Neural progenitor cell (in vitro differentiated cells): Measurements from ENCODE around the gene MEG3. TPM values are rescaled to one million over a fixed set of nuclear protein-coding genes. Genes with fewer than 3 reads are reported as not detected.

Source experiments
- DNase-seq: peaks from one replicate; pipeline ENCODE4 v3.0.0-alpha.2; 2016; ENCODE audit warnings: low spot score
- H2AFZ ChIP-seq: fragments of 200-600 bp; sonication (generic); replicated peaks from 2 replicates; pipeline ENCODE4 v1.6.1; 2016; ENCODE audit warnings: antibody characterized with exemption
- H3F3A ChIP-seq: fragments of 200-600 bp; sonication (generic); 2 replicates; pipeline ENCODE4 v1.6.1; 2016; ENCODE audit warnings: antibody characterized with exemption, low read depth
- H3K27ac ChIP-seq: fragments of 200-600 bp; sonication (generic); 2 replicates; pipeline ENCODE4 v1.5.1; 2016; ENCODE audit warnings: mild to moderate bottlenecking
- H3K27me3 ChIP-seq: fragments of 200-600 bp; sonication (generic); 2 replicates; pipeline ENCODE4 v1.6.1; 2016; ENCODE audit warnings: mild to moderate bottlenecking, moderate library complexity
- H3K36me3 ChIP-seq: fragments of 200-600 bp; sonication (generic); 2 replicates; pipeline ENCODE4 v1.5.1; 2016
- H3K4me1 ChIP-seq: fragments of 200-600 bp; sonication (generic); 2 replicates; pipeline ENCODE4 v1.6.1; 2016; ENCODE audit warnings: mixed run types
- H3K4me2 ChIP-seq: fragments of 200-600 bp; sonication (generic); 2 replicates; pipeline ENCODE4 v1.6.1; 2016
- H3K4me3 ChIP-seq: fragments of 200-600 bp; sonication (generic); 2 replicates; pipeline ENCODE4 v1.5.1; 2016
- H3K79me2 ChIP-seq: fragments of 200-600 bp; sonication (generic); 2 replicates; pipeline ENCODE4 v1.6.1; 2016; ENCODE audit warnings: low read depth
- H3K9ac ChIP-seq: fragments of 200-600 bp; sonication (generic); 2 replicates; pipeline ENCODE4 v1.6.1; 2016
- H3K9me3 ChIP-seq: fragments of 200-600 bp; sonication (generic); 2 replicates; pipeline ENCODE4 v1.5.1; 2016; ENCODE audit warnings: low read depth
- H4K20me1 ChIP-seq: fragments of 200-600 bp; sonication (generic); 2 replicates; pipeline ENCODE4 v1.6.1; 2016; ENCODE audit warnings: low read depth
- H3K27ac Mint-ChIP-seq: 3 replicates; pipeline ENCODE4 v1.8.0; 2021; ENCODE audit warnings: mixed read lengths
- H3K27me3 Mint-ChIP-seq: 2 replicates; pipeline ENCODE4 v1.8.0; 2022; ENCODE audit warnings: low read depth, mild to moderate bottlenecking, inconsistent platforms, moderate library complexity, mixed read lengths; ENCODE audit not compliant: insufficient read depth
- H3K36me3 Mint-ChIP-seq: 3 replicates; pipeline ENCODE4 v1.8.0; 2021; ENCODE audit warnings: mixed read lengths
- H3K4me1 Mint-ChIP-seq: 3 replicates; pipeline ENCODE4 v1.8.0; 2021; ENCODE audit warnings: mixed read lengths
- H3K4me3 Mint-ChIP-seq: 3 replicates; pipeline ENCODE4 v1.8.0; 2021; ENCODE audit warnings: mild to moderate bottlenecking, moderate library complexity, mixed read lengths
- H3K9me3 Mint-ChIP-seq: 3 replicates; pipeline ENCODE4 v1.8.0; 2020; ENCODE audit warnings: mixed read lengths
- EZH2 ChIP-seq: fragments of 200-600 bp; sonication (generic); IDR thresholded peaks from 2 replicates; pipeline ENCODE4 v1.6.1; 2017; ENCODE audit warnings: antibody characterized with exemption, mild to moderate bottlenecking, moderate library complexity
- EZH2phosphoT487 ChIP-seq: fragments of 200-600 bp; sonication (generic); IDR thresholded peaks from 2 replicates; pipeline ENCODE4 v1.6.1; 2017; ENCODE audit warnings: antibody characterized with exemption
- total RNA-seq: library from RNA; depleted of rRNA; stranded (reverse); fragments of >200 nt; gene quantifications from 2 replicates; pipeline ENCODE4 v1.2.3, GENCODE V29; 2015; ENCODE audit warnings: low replicate concordance
- TF ChIP-seq, protein P1 (sequence below): fragments of 200-600 bp; sonication (generic); IDR thresholded peaks from 2 replicates; pipeline ENCODE4 v1.5.1; 2017; ENCODE audit warnings: antibody characterized with exemption, mild to moderate bottlenecking

Gene MEG3
- total RNA-seq, 1 donor from 2014 or later: 10.6 TPM

DNA sequence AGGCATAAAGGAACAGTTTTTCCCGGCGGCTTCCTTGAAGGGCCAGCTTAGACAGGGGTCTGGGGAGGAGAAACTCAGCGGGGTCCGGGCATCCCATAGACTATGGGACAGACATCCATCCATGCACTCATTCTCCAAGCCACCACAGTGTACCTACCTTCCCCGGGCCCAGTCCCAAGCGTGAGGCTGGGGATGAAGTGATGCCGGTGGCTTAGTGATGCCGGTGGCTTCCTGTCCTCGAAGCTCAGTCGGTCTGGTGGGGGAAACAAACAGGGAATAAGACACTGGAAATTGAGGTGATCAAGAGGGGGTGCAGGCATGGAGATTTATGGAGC lies 77.2 kb downstream of the MEG3 start:
- Mint-ChIP-seq H3K27me3 (peaks cover 28% of the 10 kb centered on the region), H3K36me3 (no peaks in the 10 kb centered on the region), H3K4me1 (peaks cover 73% of the 10 kb centered on the region), H3K27ac (peak overlapping the region; percentile 46), H3K4me3 (peak overlapping the region; percentile 70), H3K9me3 (peaks cover 3% of the 10 kb centered on the region)
- H3K27ac ChIP-seq: no peak overlapping the region
- H4K20me1 ChIP-seq: no peaks in the 10 kb centered on the region
- peaks cover 14% of the 10 kb centered on the region for H3K27me3 ChIP-seq
- no peaks in the 10 kb centered on the region for H3K79me2 ChIP-seq
- DNase-seq: no peak
- H3K4me2 ChIP-seq: peak overlapping the region; percentile 39
- H3K9ac ChIP-seq: no peak overlapping the region
- no peak overlapping the region for H3K4me3 ChIP-seq
- H3K4me1 ChIP-seq: peaks cover 80% of the 10 kb centered on the region
- no peak overlapping the region for H2AFZ ChIP-seq
- peaks cover 81% of the 10 kb centered on the region for H3F3A ChIP-seq
- no peaks in the 10 kb centered on the region for H3K9me3 ChIP-seq
- no peaks in the 10 kb centered on the region for H3K36me3 ChIP-seq
- TF ChIP-seq, protein P1, sequence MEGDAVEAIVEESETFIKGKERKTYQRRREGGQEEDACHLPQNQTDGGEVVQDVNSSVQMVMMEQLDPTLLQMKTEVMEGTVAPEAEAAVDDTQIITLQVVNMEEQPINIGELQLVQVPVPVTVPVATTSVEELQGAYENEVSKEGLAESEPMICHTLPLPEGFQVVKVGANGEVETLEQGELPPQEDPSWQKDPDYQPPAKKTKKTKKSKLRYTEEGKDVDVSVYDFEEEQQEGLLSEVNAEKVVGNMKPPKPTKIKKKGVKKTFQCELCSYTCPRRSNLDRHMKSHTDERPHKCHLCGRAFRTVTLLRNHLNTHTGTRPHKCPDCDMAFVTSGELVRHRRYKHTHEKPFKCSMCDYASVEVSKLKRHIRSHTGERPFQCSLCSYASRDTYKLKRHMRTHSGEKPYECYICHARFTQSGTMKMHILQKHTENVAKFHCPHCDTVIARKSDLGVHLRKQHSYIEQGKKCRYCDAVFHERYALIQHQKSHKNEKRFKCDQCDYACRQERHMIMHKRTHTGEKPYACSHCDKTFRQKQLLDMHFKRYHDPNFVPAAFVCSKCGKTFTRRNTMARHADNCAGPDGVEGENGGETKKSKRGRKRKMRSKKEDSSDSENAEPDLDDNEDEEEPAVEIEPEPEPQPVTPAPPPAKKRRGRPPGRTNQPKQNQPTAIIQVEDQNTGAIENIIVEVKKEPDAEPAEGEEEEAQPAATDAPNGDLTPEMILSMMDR: no peak
- TF ChIP-seq EZH2phosphoT487 (no peak), EZH2 (no peak)

DNA sequence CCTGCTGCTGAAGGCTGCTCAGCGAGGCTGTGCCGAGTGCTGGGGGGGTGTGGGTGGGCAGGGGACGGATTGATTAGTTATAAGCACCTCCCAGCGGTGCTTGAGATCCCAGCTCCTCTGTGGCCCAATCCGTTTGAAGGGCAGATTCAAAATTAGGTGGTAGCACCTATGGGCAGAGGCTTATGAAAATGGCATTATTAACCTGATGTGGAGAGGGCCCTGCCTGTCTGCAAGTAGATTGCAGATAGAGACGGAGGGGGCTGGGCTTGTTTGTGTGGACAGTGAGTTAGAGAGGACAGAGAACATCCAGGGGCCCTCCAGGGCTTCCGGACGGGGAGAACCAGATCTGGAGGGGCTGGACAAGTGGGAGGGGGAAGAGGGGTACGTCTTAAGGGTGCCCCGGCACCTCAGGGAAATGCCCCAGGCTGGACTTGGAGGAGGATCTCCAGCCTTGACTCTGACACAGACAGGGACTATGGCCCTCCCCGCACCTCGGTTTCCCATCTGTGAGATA lies 77.8 kb downstream of the MEG3 start, which contains the start of gene RTL1:
RTL1 (minus strand) TSS at position 51 of the 514 bp plus-strand sequence. CDS start 18,934 bp downstream, outside the sequence.
- Histone ChIP-seq H3K4me3 (peak within 1 kb of the TSS; percentile 52), H3K27ac (peak within 1 kb of the TSS; percentile 54)
- H3K27me3 Mint-ChIP-seq: peaks cover 31% of the 10 kb centered on the region

DNA sequence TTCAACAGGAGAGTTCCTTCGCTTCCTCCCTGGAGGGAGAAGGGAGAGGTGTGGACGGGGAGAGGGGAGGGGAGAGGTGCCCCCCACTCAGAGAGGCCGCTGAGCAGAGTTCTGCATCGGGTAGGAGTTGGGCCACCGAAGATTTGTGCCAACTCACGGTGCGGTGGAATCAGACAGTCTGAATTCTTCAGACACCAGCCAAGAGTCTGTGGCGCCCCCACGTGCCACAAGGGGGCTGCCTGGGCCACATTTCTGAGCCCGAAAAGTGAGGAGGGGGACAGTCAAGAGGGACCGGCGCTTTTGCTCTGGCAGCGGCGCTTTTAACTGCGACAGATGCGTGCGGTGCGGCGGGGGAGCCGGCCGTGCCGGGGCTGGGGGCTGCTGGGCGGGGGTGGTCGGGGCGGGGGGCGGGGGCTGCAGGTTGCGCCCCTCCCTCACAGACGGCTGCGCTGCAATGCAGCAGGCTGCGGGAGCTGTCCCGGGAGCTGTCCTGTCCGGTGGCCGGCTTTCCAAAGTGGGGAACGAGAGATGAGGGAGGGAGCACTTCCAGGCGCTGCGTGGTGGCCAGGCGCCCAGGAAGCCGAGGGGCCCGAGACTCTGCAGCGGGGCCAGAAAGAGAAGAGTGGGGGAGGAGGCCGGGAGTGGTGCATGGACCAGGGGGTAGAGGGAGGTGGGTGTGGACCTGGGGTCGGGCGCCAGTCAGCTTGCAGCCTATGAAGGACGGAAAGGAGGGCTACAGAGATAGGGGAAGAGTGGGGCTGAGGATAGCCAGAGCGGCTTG lies 78.6 kb downstream of the MEG3 start:
- peak overlapping the region; percentile 96 for H3K4me2 ChIP-seq
- no peaks in the 10 kb centered on the region for H3K36me3 ChIP-seq
- no peak overlapping the region for H3K9ac ChIP-seq
- H3K4me1 Mint-ChIP-seq: peaks cover 59% of the 10 kb centered on the region
- H3K27me3 ChIP-seq: peaks cover 14% of the 10 kb centered on the region
- peaks cover 29% of the 10 kb centered on the region for H3K27me3 Mint-ChIP-seq
- peak overlapping the region; percentile 86 for H3K4me3 Mint-ChIP-seq
- H3K4me1 ChIP-seq: peaks cover 66% of the 10 kb centered on the region
- H4K20me1 ChIP-seq: no peaks in the 10 kb centered on the region
- peaks cover 68% of the 10 kb centered on the region for H3F3A ChIP-seq
- no peaks in the 10 kb centered on the region for H3K9me3 ChIP-seq
- peak overlapping the region; percentile 52 for H3K4me3 ChIP-seq
- H3K79me2 ChIP-seq: no peaks in the 10 kb centered on the region
- H2AFZ ChIP-seq: no peak overlapping the region
- TF ChIP-seq, protein P1: peak; percentile 78
- no peak for TF ChIP-seq EZH2
- no peak overlapping the region for H3K27ac ChIP-seq
- peak; percentile 94 for DNase-seq
- peaks cover 3% of the 10 kb centered on the region for H3K9me3 Mint-ChIP-seq
- no peaks in the 10 kb centered on the region for H3K36me3 Mint-ChIP-seq
- peak overlapping the region; percentile 81 for H3K27ac Mint-ChIP-seq

More for the DNA sequence above, 77.8 kb downstream of the MEG3 start, which contains the start of gene RTL1:
- no peaks in the 10 kb centered on the region for H3K79me2 ChIP-seq
- peaks cover 14% of the 10 kb centered on the region for H3K27me3 ChIP-seq
- Mint-ChIP-seq H3K9me3 (peaks cover 3% of the 10 kb centered on the region), H3K4me3 (peak within 1 kb of the TSS; percentile 86), H3K27ac (peak within 1 kb of the TSS; percentile 86), H3K4me1 (peaks cover 67% of the 10 kb centered on the region), H3K36me3 (no peaks in the 10 kb centered on the region)
- H3K4me2 ChIP-seq: peak within 1 kb of the TSS; percentile 96
- no peaks in the 10 kb centered on the region for H3K9me3 ChIP-seq
- peak within 1 kb of the TSS; percentile 36 for H2AFZ ChIP-seq
- peaks cover 76% of the 10 kb centered on the region for H3F3A ChIP-seq
- H4K20me1 ChIP-seq: no peaks in the 10 kb centered on the region
- TF ChIP-seq EZH2phosphoT487 (no peak), EZH2 (no peak)
- TF ChIP-seq, protein P1: no peak
- no peak for DNase-seq
- peaks cover 73% of the 10 kb centered on the region for H3K4me1 ChIP-seq
- no peaks in the 10 kb centered on the region for H3K36me3 ChIP-seq
- no peak within 1 kb of the TSS for H3K9ac ChIP-seq
